ENCODE measurements around the gene C2orf81.

C2orf81 gene

GRCh38 chr2:74438248-74438647 is 16.8 kb upstream of the C2orf81 start:
- no peak overlapping the region for H3K4me3 ChIP-seq (ENCODE audit: low read depth, low read length)
- DNase-seq (ENCODE audit: low read depth) = no peak
- TF ChIP-seq, protein P1, sequence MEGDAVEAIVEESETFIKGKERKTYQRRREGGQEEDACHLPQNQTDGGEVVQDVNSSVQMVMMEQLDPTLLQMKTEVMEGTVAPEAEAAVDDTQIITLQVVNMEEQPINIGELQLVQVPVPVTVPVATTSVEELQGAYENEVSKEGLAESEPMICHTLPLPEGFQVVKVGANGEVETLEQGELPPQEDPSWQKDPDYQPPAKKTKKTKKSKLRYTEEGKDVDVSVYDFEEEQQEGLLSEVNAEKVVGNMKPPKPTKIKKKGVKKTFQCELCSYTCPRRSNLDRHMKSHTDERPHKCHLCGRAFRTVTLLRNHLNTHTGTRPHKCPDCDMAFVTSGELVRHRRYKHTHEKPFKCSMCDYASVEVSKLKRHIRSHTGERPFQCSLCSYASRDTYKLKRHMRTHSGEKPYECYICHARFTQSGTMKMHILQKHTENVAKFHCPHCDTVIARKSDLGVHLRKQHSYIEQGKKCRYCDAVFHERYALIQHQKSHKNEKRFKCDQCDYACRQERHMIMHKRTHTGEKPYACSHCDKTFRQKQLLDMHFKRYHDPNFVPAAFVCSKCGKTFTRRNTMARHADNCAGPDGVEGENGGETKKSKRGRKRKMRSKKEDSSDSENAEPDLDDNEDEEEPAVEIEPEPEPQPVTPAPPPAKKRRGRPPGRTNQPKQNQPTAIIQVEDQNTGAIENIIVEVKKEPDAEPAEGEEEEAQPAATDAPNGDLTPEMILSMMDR (IDR thresholded peaks at IDR 0.05; ENCODE audit: low read depth, low read length) = no peak
- TF ChIP-seq MYC (IDR thresholded peaks at IDR 0.05; ENCODE audit: low read depth, low read length) = no peak
- TF ChIP-seq, protein P2, sequence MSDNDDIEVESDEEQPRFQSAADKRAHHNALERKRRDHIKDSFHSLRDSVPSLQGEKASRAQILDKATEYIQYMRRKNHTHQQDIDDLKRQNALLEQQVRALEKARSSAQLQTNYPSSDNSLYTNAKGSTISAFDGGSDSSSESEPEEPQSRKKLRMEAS (IDR thresholded peaks at IDR 0.05; ENCODE audit: low read depth, low read length) = no peak
- no peak for TF ChIP-seq POLR2A (IDR thresholded peaks at IDR 0.05; ENCODE audit: extremely low read depth, insufficient read length)

- peak; percentile 93 for DNase-seq (ENCODE audit: low read depth)
- TF ChIP-seq MYC (IDR thresholded peaks at IDR 0.05; ENCODE audit: low read depth, low read length) = no peak
- TF ChIP-seq POLR2A (IDR thresholded peaks at IDR 0.05; ENCODE audit: extremely low read depth, insufficient read length) = no peak
- TF ChIP-seq, protein P1 (IDR thresholded peaks at IDR 0.05; ENCODE audit: low read depth, low read length) = no peak
- TF ChIP-seq, protein P2 (IDR thresholded peaks at IDR 0.05; ENCODE audit: low read depth, low read length) = no peak
- no peak overlapping the region for H3K4me3 ChIP-seq (ENCODE audit: low read depth, low read length)
These were observed 15.7 kb upstream of the C2orf81 start for GRCh38 chr2:74436848-74437695.

GRCh38 chr2:74436111-74436805 is 14.8 kb upstream of the C2orf81 start:
- no peak overlapping the region for H3K4me3 ChIP-seq (ENCODE audit: low read depth, low read length)
- TF ChIP-seq MYC (IDR thresholded peaks at IDR 0.05; ENCODE audit: low read depth, low read length) (no peak), POLR2A (IDR thresholded peaks at IDR 0.05; ENCODE audit: extremely low read depth, insufficient read length) (no peak)
- TF ChIP-seq, protein P2 (IDR thresholded peaks at IDR 0.05; ENCODE audit: low read depth, low read length) = no peak
- TF ChIP-seq, protein P1 (IDR thresholded peaks at IDR 0.05; ENCODE audit: low read depth, low read length) = no peak
- DNase-seq (ENCODE audit: low read depth) = no peak

- no peak for DNase-seq (ENCODE audit: low read depth)
- H3K4me3 ChIP-seq (ENCODE audit: low read depth, low read length) = no peak overlapping the region
- no peak for TF ChIP-seq POLR2A (IDR thresholded peaks at IDR 0.05; ENCODE audit: extremely low read depth, insufficient read length)
- TF ChIP-seq, protein P2 (IDR thresholded peaks at IDR 0.05; ENCODE audit: low read depth, low read length) = no peak
- TF ChIP-seq MYC (IDR thresholded peaks at IDR 0.05; ENCODE audit: low read depth, low read length) = no peak
- TF ChIP-seq, protein P1 (IDR thresholded peaks at IDR 0.05; ENCODE audit: low read depth, low read length) = no peak
These were observed 9.1 kb upstream of the C2orf81 start for GRCh38 chr2:74430502-74430901.

DNA sequence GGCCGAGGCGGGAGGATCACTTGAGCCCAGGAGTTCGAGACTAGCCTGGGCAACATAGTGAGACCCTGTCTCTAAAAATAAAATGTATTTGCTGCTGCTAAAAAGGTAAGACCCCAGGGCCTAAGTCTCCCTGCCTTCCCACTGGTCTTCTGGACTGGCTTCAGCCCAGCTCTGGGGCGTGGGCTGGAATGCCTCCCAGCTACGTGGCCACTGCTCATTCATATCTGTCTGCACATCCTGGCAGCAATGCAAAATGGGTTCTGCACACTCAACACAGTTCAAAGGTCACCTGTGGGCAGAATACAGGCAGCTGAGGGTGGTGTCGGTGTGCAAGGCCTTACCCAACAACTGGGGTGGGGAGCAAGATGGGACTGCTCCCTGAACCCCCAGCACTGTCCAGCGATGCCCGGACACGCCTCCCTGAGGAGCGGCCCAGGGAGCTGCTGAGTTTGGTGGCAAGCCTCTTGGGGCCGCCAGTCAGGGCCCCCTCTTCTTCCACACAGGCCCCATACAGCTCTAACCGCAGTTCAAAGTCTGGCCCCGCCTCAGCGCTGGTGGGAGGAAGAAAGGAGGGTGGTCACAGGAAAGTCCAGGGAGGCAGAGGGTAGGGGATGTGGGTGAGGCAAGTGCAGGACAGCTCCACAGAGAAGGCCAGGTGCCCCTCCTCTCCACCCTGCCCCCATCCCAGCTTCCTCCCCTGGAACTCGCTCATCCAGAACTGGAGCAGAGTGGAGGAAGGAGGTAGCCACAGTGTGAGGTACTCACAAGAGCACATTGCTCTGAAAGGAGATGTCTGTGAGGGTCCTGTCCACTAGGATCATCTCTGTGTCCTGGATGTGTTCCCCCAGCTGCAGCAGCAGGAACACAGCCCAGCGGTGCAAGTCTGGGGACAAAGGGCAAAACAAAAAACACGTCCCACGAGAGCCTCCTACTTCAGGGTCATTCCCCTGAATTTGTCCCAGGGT is 8.3 kb upstream of the C2orf81 start:
- TF ChIP-seq MYC (IDR thresholded peaks at IDR 0.05; ENCODE audit: low read depth, low read length) = no peak
- TF ChIP-seq, protein P2 (IDR thresholded peaks at IDR 0.05; ENCODE audit: low read depth, low read length) = no peak
- TF ChIP-seq POLR2A (IDR thresholded peaks at IDR 0.05; ENCODE audit: extremely low read depth, insufficient read length) = no peak
- TF ChIP-seq, protein P1 (IDR thresholded peaks at IDR 0.05; ENCODE audit: low read depth, low read length) = no peak
- DNase-seq (ENCODE audit: low read depth) = no peak
- H3K4me3 ChIP-seq (ENCODE audit: low read depth, low read length) = no peak overlapping the region

All from NB4 (cell line).